OCI-LY1 (cell line): ENCODE measurements around the gene PDE3B.
A peak's percentile ranks its signal among the peaks of the same experiment; 100 is the strongest.

Experiments used
- H2AFZ ChIP-seq: fragments of 200-600 bp; sonication (generic), shearing (Covaris generic); 2 replicates; pipeline ENCODE4 v1.6.0; 2014; ENCODE audit warnings: antibody characterized with exemption, mild to moderate bottlenecking, low read length
- H3F3A ChIP-seq: fragments of 200-600 bp; sonication (generic), shearing (Covaris generic); 2 replicates; pipeline ENCODE4 v1.6.0; 2014; ENCODE audit warnings: mild to moderate bottlenecking, antibody characterized with exemption, low read length, moderate library complexity; ENCODE audit not compliant: insufficient read depth
- H3K27ac ChIP-seq: fragments of 200-600 bp; sonication (generic); 2 replicates; pipeline ENCODE4 v1.5.1; 2014; ENCODE audit warnings: low read length, mixed run types, mild to moderate bottlenecking, low read depth; ENCODE audit not compliant: poor library complexity, severe bottlenecking
- H3K27me3 ChIP-seq: fragments of 200-600 bp; sonication (generic); 2 replicates; pipeline ENCODE4 v1.6.0; 2014; ENCODE audit warnings: antibody characterized with exemption, mild to moderate bottlenecking, low read length, moderate library complexity; ENCODE audit not compliant: insufficient read depth
- H3K36me3 ChIP-seq: fragments of 200-600 bp; sonication (generic); 2 replicates; pipeline ENCODE4 v1.6.1; 2014; ENCODE audit warnings: mild to moderate bottlenecking, antibody characterized with exemption, low read length, moderate library complexity, mixed read lengths; ENCODE audit not compliant: insufficient read depth
- H3K4me1 ChIP-seq: fragments of 200-600 bp; sonication (generic); 2 replicates; pipeline ENCODE4 v1.5.1; 2014; ENCODE audit warnings: mild to moderate bottlenecking, low read length, moderate library complexity; ENCODE audit not compliant: insufficient read depth, severe bottlenecking
- H3K4me2 ChIP-seq: fragments of 200-600 bp; sonication (generic), shearing (Covaris generic); 2 replicates; pipeline ENCODE4 v1.6.1; 2014; ENCODE audit warnings: low read length
- H3K4me3 ChIP-seq: fragments of 200-600 bp; sonication (generic); 2 replicates; pipeline ENCODE4 v1.5.1; 2014; ENCODE audit warnings: low read length, low read depth, mild to moderate bottlenecking, mixed read lengths; ENCODE audit not compliant: poor library complexity, severe bottlenecking
- H3K79me2 ChIP-seq: fragments of 200-600 bp; shearing (Covaris generic); 2 replicates; pipeline ENCODE4 v1.6.1; 2016; ENCODE audit warnings: mixed run types, low read length, mixed read lengths; ENCODE audit not compliant: insufficient read depth
- H3K9ac ChIP-seq: fragments of 200-600 bp; sonication (generic), shearing (Covaris generic); 2 replicates; pipeline ENCODE4 v1.6.1; 2014; ENCODE audit warnings: mild to moderate bottlenecking, low read length, mixed read lengths
- H3K9me2 ChIP-seq: fragments of 200-600 bp; sonication (generic), shearing (Covaris generic); 2 replicates; pipeline ENCODE4 v1.6.1; 2014; ENCODE audit warnings: low read depth, mild to moderate bottlenecking, low read length, mixed read lengths
- H3K9me3 ChIP-seq: fragments of 200-600 bp; shearing (Covaris generic); 2 replicates; pipeline ENCODE4 v1.6.1; 2014; ENCODE audit warnings: low read length, mixed read lengths
- H4K20me1 ChIP-seq: fragments of 200-600 bp; sonication (generic), shearing (Covaris generic); 2 replicates; pipeline ENCODE4 v1.6.0; 2016; ENCODE audit warnings: mild to moderate bottlenecking, low read length; ENCODE audit not compliant: insufficient read depth
- EZH2 ChIP-seq: fragments of 200-600 bp; sonication (generic), shearing (Covaris generic); IDR thresholded peaks from 2 replicates; pipeline ENCODE4 v1.8.0; 2017; ENCODE audit warnings: borderline replicate concordance, mixed run types, mild to moderate bottlenecking, antibody characterized with exemption, low read length, moderate library complexity, mixed read lengths
- TF ChIP-seq, protein P1 (sequence below): fragments of 200-600 bp; sonication (generic), shearing (Covaris generic); IDR thresholded peaks from 2 replicates; pipeline ENCODE4 v1.5.1; 2017; ENCODE audit warnings: mild to moderate bottlenecking, antibody characterized with exemption, low read length, moderate library complexity, mixed read lengths

Gene PDE3B

DNA sequence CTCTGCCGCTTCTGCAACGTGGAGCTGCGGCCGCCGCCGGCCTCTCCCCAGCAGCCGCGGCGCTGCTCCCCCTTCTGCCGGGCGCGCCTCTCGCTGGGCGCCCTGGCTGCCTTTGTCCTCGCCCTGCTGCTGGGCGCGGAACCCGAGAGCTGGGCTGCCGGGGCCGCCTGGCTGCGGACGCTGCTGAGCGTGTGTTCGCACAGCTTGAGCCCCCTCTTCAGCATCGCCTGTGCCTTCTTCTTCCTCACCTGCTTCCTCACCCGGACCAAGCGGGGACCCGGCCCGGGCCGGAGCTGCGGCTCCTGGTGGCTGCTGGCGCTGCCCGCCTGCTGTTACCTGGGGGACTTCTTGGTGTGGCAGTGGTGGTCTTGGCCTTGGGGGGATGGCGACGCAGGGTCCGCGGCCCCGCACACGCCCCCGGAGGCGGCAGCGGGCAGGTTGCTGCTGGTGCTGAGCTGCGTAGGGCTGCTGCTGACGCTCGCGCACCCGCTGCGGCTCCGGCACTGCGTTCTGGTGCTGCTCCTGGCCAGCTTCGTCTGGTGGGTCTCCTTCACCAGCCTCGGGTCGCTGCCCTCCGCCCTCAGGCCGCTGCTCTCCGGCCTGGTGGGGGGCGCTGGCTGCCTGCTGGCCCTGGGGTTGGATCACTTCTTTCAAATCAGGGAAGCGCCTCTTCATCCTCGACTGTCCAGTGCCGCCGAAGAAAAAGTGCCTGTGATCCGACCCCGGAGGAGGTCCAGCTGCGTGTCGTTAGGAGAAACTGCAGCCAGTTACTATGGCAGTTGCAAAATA is 816 bp downstream of the PDE3B start:
- H3K9ac ChIP-seq: no peak overlapping the region
- no peak overlapping the region for H3K27ac ChIP-seq
- H3K9me2 ChIP-seq: no peaks in the 10 kb centered on the region
- H2AFZ ChIP-seq: no peak overlapping the region
- no peak for TF ChIP-seq EZH2
- TF ChIP-seq, protein P1, sequence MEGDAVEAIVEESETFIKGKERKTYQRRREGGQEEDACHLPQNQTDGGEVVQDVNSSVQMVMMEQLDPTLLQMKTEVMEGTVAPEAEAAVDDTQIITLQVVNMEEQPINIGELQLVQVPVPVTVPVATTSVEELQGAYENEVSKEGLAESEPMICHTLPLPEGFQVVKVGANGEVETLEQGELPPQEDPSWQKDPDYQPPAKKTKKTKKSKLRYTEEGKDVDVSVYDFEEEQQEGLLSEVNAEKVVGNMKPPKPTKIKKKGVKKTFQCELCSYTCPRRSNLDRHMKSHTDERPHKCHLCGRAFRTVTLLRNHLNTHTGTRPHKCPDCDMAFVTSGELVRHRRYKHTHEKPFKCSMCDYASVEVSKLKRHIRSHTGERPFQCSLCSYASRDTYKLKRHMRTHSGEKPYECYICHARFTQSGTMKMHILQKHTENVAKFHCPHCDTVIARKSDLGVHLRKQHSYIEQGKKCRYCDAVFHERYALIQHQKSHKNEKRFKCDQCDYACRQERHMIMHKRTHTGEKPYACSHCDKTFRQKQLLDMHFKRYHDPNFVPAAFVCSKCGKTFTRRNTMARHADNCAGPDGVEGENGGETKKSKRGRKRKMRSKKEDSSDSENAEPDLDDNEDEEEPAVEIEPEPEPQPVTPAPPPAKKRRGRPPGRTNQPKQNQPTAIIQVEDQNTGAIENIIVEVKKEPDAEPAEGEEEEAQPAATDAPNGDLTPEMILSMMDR: no peak
- H3K36me3 ChIP-seq: no peaks in the 10 kb centered on the region
- no peaks in the 10 kb centered on the region for H3K9me3 ChIP-seq
- H3F3A ChIP-seq: no peaks in the 10 kb centered on the region
- no peaks in the 10 kb centered on the region for H3K79me2 ChIP-seq
- H3K4me2 ChIP-seq: no peak overlapping the region
- H3K4me1 ChIP-seq: peaks cover 10% of the 10 kb centered on the region
- H3K4me3 ChIP-seq: no peak overlapping the region
- H4K20me1 ChIP-seq: no peaks in the 10 kb centered on the region
- H3K27me3 ChIP-seq: no peaks in the 10 kb centered on the region

- H2AFZ ChIP-seq: no peak overlapping the region
- H3K27me3 ChIP-seq: no peaks in the 10 kb centered on the region
- no peaks in the 10 kb centered on the region for H3F3A ChIP-seq
- H3K4me1 ChIP-seq: peaks cover 10% of the 10 kb centered on the region
- TF ChIP-seq EZH2: no peak
- TF ChIP-seq, protein P1: no peak
- H4K20me1 ChIP-seq: no peaks in the 10 kb centered on the region
- H3K4me3 ChIP-seq: no peak overlapping the region
- H3K9me2 ChIP-seq: no peaks in the 10 kb centered on the region
- no peak overlapping the region for H3K9ac ChIP-seq
- H3K4me2 ChIP-seq: no peak overlapping the region
- no peaks in the 10 kb centered on the region for H3K79me2 ChIP-seq
- no peaks in the 10 kb centered on the region for H3K9me3 ChIP-seq
- no peak overlapping the region for H3K27ac ChIP-seq
- no peaks in the 10 kb centered on the region for H3K36me3 ChIP-seq
Measured at GRCh38 chr11:14645015-14645912, 1.7 kb downstream of the PDE3B start.

- Histone ChIP-seq H3K9me3 (no peaks in the 10 kb centered on the region), H3K9me2 (no peaks in the 10 kb centered on the region), H2AFZ (no peak overlapping the region), H3K27me3 (no peaks in the 10 kb centered on the region), H3K36me3 (no peaks in the 10 kb centered on the region), H3F3A (no peaks in the 10 kb centered on the region), H3K4me2 (no peak overlapping the region), H3K79me2 (no peaks in the 10 kb centered on the region), H3K4me1 (peaks cover 10% of the 10 kb centered on the region), H4K20me1 (no peaks in the 10 kb centered on the region), H3K27ac (peak overlapping the region; percentile 35), H3K4me3 (no peak overlapping the region), H3K9ac (no peak overlapping the region)
- no peak for TF ChIP-seq EZH2
- TF ChIP-seq, protein P1: no peak
Measured at GRCh38 chr11:14645985-14646900, 2.6 kb downstream of the PDE3B start.
